ENCODE data around the gene TMC1.

GRCh38 chr9:72597601-72598000 lies 76.2 kb downstream of the TMC1 start:
- TF ChIP-seq CTCF (IDR thresholded peaks at IDR 0.05), result no peak
- no peak for TF ChIP-seq EP300 (IDR thresholded peaks at IDR 0.05)
- no peak for TF ChIP-seq POLR2A (IDR thresholded peaks at IDR 0.05)

All from ovary (tissue), 3 donors.